GM12891 (cell line): Measurements from ENCODE around the gene GINS2.

Experiments used
- POLR2A ChIP-seq: IDR thresholded peaks from 2 replicates; pipeline ENCODE4 v1.6.1; 2011; ENCODE audit warnings: low read depth, low read length, control low read depth
- POLR2AphosphoS5 ChIP-seq: IDR thresholded peaks from 2 replicates; pipeline ENCODE4 v1.6.1; 2011; ENCODE audit warnings: low read depth, low read length, control low read depth

- TF ChIP-seq POLR2A (no peak), POLR2AphosphoS5 (no peak)
These were observed 41.4 kb upstream of the GINS2 start for GRCh38 chr16:85730186-85730465.
